HEK293T (cell line): Measurements from ENCODE around the gene STRN3.

Experiments used
- SP1 ChIP-seq: fragments of 450-650 bp; IDR thresholded peaks from 2 replicates; pipeline ENCODE4 v1.6.1; 2017
- TARDBP ChIP-seq: fragments of 450-650 bp; IDR thresholded peaks from 2 replicates; pipeline ENCODE4 v1.6.1; 2016

GRCh38 chr14:30921788-30922187, 104.4 kb downstream of the STRN3 start:
- TF ChIP-seq SP1 (no peak), TARDBP (no peak)
